H1 (cell line): ENCODE data around the gene LPO. TPM values are rescaled to one million over a fixed set of nuclear protein-coding genes. Genes with fewer than 3 reads are reported as not detected.

Source experiments
- CTCF ChIA-PET: fragments of 300-600 bp; sonication (Branson Sonifier 250); formaldehyde crosslinking; loops from one replicate; lab custom pipeline; 2021; ENCODE audit not compliant: partially characterized antibody; lab: Charles Lee
- POLR2A ChIA-PET: fragments of 300-600 bp; sonication (Branson Sonifier 250); formaldehyde crosslinking; loops from one replicate; lab custom pipeline; 2021; ENCODE audit warnings: inconsistent platforms; ENCODE audit not compliant: partially characterized antibody; lab: Charles Lee
- DNase-seq, 2 experiments: peaks; one replicate each; pipeline versions ENCODE4 v3.0.0 to v3.0.0-alpha.2; 2010 to 2022; ENCODE audit warnings: low spot score in 2 of 2, low read depth in 1 of 2, mixed read lengths in 1 of 2
- FAIRE-seq: peaks from 2 replicates; lab custom pipeline; 2011; peaks lifted over from hg19 to GRCh38; lab: Jason Lieb, UNC
- H2AFZ ChIP-seq: 2 replicates; pipeline ENCODE4 v1.8.1; 2012; ENCODE audit warnings: low read length, inconsistent platforms
- H2AK5ac ChIP-seq: 2 replicates; pipeline ENCODE4 v1.6.1; 2013; ENCODE audit warnings: low read depth, low read length
- H2BK120ac ChIP-seq: replicated peaks from 2 replicates; pipeline ENCODE3; 2013; ENCODE audit warnings: low read depth, low read length, inconsistent platforms
- H2BK12ac ChIP-seq: 2 replicates; pipeline ENCODE4 v1.6.1; 2013; ENCODE audit warnings: low read depth, low read length
- H2BK15ac ChIP-seq: 2 replicates; pipeline ENCODE4 v1.6.1; 2013; ENCODE audit warnings: low read length
- H2BK20ac ChIP-seq: 2 replicates; pipeline ENCODE4 v1.6.1; 2013; ENCODE audit warnings: low read length
- H2BK5ac ChIP-seq: 2 replicates; pipeline ENCODE4 v1.6.1; 2013; ENCODE audit warnings: low read depth, low read length
- H3K14ac ChIP-seq: 2 replicates; pipeline ENCODE4 v1.6.1; 2013; ENCODE audit warnings: inconsistent platforms; ENCODE audit not compliant: insufficient read length
- H3K18ac ChIP-seq: 2 replicates; pipeline ENCODE4 v1.6.1; 2013; ENCODE audit warnings: low read length; ENCODE audit errors: extremely low read depth
- H3K23ac ChIP-seq: 2 replicates; pipeline ENCODE4 v1.6.1; 2013; ENCODE audit warnings: inconsistent platforms; ENCODE audit not compliant: insufficient read length
- H3K23me2 ChIP-seq: 2 replicates; pipeline ENCODE4 v1.6.1; 2013; ENCODE audit warnings: low read depth, low read length
- H3K27ac ChIP-seq: 2 replicates; pipeline ENCODE4 v1.6.1; 2011; ENCODE audit warnings: low read depth, low read length, inconsistent platforms
- H3K27me3 ChIP-seq, 4 experiments: replicated peaks in 1 of 4; 1 replicate in 1 of 4; 2 replicates in 3 of 4; pipeline versions ENCODE4 v1.6.1 to v1.8.1; 2011 to 2013; ENCODE audit warnings: low read length in 3 of 4, mild to moderate bottlenecking in 3 of 4, inconsistent platforms in 2 of 4, mixed read lengths in 2 of 4, moderate library complexity in 1 of 4; ENCODE audit not compliant: control insufficient read depth in 3 of 4, insufficient read depth in 3 of 4; ENCODE audit errors: extremely low read depth in 1 of 4
- H3K36me3 ChIP-seq, 4 experiments: 2 replicates each; pipeline versions ENCODE4 v1.6.1 to v1.8.1; 2011 to 2013; ENCODE audit warnings: mild to moderate bottlenecking in 4 of 4, low read length in 3 of 4, moderate library complexity in 2 of 4, control low read depth in 1 of 4, inconsistent platforms in 1 of 4; ENCODE audit not compliant: insufficient read depth in 4 of 4, control insufficient read depth in 2 of 4
- H3K4ac ChIP-seq: replicated peaks from 2 replicates; pipeline ENCODE3; 2013; ENCODE audit warnings: low read length, low read depth, mixed read lengths, inconsistent platforms; ENCODE audit not compliant: insufficient read length
- H3K4me1 ChIP-seq, 4 experiments: replicated peaks in 1 of 4; 1 replicate in 1 of 4; 2 replicates in 3 of 4; pipeline versions ENCODE4 v1.6.1 to v1.8.1; 2011 to 2013; ENCODE audit warnings: low read length in 3 of 4, inconsistent platforms in 2 of 4, mixed read lengths in 1 of 4; ENCODE audit not compliant: insufficient read depth in 4 of 4, control insufficient read depth in 3 of 4
- H3K4me2 ChIP-seq, 2 experiments: 2 replicates each; pipeline versions ENCODE4 v1.6.1 to v1.8.1; 2011 to 2013; ENCODE audit warnings: low read depth in 2 of 2, low read length in 2 of 2, control low read depth in 1 of 2, inconsistent platforms in 1 of 2, mild to moderate bottlenecking in 1 of 2; ENCODE audit not compliant: insufficient read depth in 1 of 2
- H3K4me3 ChIP-seq, 4 experiments: fragments of 200-600, 300-600 bp in 1 of 4; sonication (generic), shearing (Covaris generic), sonication (Bioruptor Twin) in 1 of 4; 2 replicates each; pipeline versions ENCODE4 v1.5.1 to v1.8.1; 2011 to 2016; ENCODE audit warnings: low read length in 4 of 4, low read depth in 3 of 4, control low read depth in 2 of 4, inconsistent platforms in 2 of 4, mild to moderate bottlenecking in 2 of 4, mixed read lengths in 1 of 4, moderate library complexity in 1 of 4; ENCODE audit not compliant: insufficient read depth in 2 of 4; ENCODE audit errors: extremely low read depth in 1 of 4
- H3K56ac ChIP-seq: replicated peaks from 2 replicates; pipeline ENCODE3; 2013; ENCODE audit warnings: low read depth, mild to moderate bottlenecking, mixed read lengths, low read length, inconsistent platforms; ENCODE audit not compliant: insufficient read length
- H3K79me1 ChIP-seq: 2 replicates; pipeline ENCODE4 v1.6.1; 2013; ENCODE audit warnings: low read depth, low read length, control low read depth
- H3K79me2 ChIP-seq, 2 experiments: 2 replicates each; pipeline versions ENCODE4 v1.6.1 to v1.8.1; 2012 to 2013; ENCODE audit warnings: low read length in 2 of 2, mild to moderate bottlenecking in 2 of 2, inconsistent platforms in 1 of 2; ENCODE audit not compliant: insufficient read depth in 2 of 2, control insufficient read depth in 1 of 2
- H3K9ac ChIP-seq, 4 experiments: replicated peaks in 1 of 4; 1 replicate in 1 of 4; 2 replicates in 3 of 4; pipeline versions ENCODE4 v1.6.1 to v1.8.1; 2011 to 2013; ENCODE audit warnings: low read depth in 3 of 4, low read length in 3 of 4, control low read depth in 2 of 4, mild to moderate bottlenecking in 2 of 4, moderate library complexity in 2 of 4, inconsistent platforms in 1 of 4; ENCODE audit errors: extremely low read depth in 1 of 4
- H3K9me3 ChIP-seq, 2 experiments: 2 replicates each; pipeline versions ENCODE4 v1.6.1 to v1.8.1; 2012 to 2013; ENCODE audit warnings: mild to moderate bottlenecking in 2 of 2, moderate library complexity in 2 of 2, control low read depth in 1 of 2, inconsistent platforms in 1 of 2, low read depth in 1 of 2, low read length in 1 of 2, mixed read lengths in 1 of 2; ENCODE audit not compliant: insufficient read depth in 2 of 2
- H4K20me1 ChIP-seq, 2 experiments: replicated peaks in 1 of 2; 2 replicates each; pipeline versions ENCODE3 to v1.8.1; 2011 to 2013; ENCODE audit warnings: inconsistent platforms in 2 of 2, low read length in 2 of 2, mild to moderate bottlenecking in 1 of 2; ENCODE audit not compliant: insufficient read depth in 2 of 2, control insufficient read depth in 1 of 2
- H4K5ac ChIP-seq: 2 replicates; pipeline ENCODE4 v1.6.1; 2013; ENCODE audit warnings: low read length, low read depth, mixed read lengths, inconsistent platforms; ENCODE audit not compliant: insufficient read length
- H4K8ac ChIP-seq: 2 replicates; pipeline ENCODE4 v1.8.0; 2013; ENCODE audit warnings: mild to moderate bottlenecking, moderate library complexity, low read length, inconsistent platforms; ENCODE audit not compliant: insufficient read depth; ENCODE audit errors: extremely low read depth
- H4K91ac ChIP-seq: replicated peaks from 2 replicates; pipeline ENCODE3; 2013; ENCODE audit warnings: low read length, mixed read lengths, inconsistent platforms; ENCODE audit not compliant: insufficient read length
- BACH1 ChIP-seq: IDR thresholded peaks from 2 replicates; pipeline ENCODE4 v1.6.1; 2012; ENCODE audit warnings: low read length, improper control_type of control experiment
- CHD1 ChIP-seq: IDR thresholded peaks from 2 replicates; pipeline ENCODE4 v1.6.1; 2012; ENCODE audit warnings: low read depth, low read length, improper control_type of control experiment
- EZH2 ChIP-seq: fragments of 200-600 bp; sonication (generic); IDR thresholded peaks from 2 replicates; pipeline ENCODE4 v1.7.1; 2012; ENCODE audit warnings: low read depth, mild to moderate bottlenecking, moderate library complexity, low read length, inconsistent platforms; ENCODE audit not compliant: severe bottlenecking
- SIX5 ChIP-seq: IDR thresholded peaks from 2 replicates; pipeline ENCODE4 v1.6.1; 2011; ENCODE audit warnings: mild to moderate bottlenecking, low read depth, low read length
- SP1 ChIP-seq: IDR thresholded peaks from 2 replicates; pipeline ENCODE4 v1.6.1; 2011; ENCODE audit warnings: low read depth, low read length
- WGBS, 2 experiments: shearing (Covaris generic) in 1 of 2; methylation state at CpG; one replicate each; pipeline versions ENCODE4 v1.1.6 to v1.1.7; 2013 to 2015; ENCODE audit warnings: low lambda C conversion rate in 2 of 2, mixed read lengths in 2 of 2, inconsistent platforms in 1 of 2, low coverage in 1 of 2, missing lambda C conversion rate in 1 of 2; ENCODE audit not compliant: insufficient replicate concordance in 2 of 2, insufficient coverage in 1 of 2, insufficient read length in 1 of 2; ENCODE audit errors: extremely low coverage in 1 of 2, missing lambda C conversion rate in 1 of 2; 5-methylcytosine and 5-hydroxymethylcytosine counted together
- polyA plus RNA-seq, 7 experiments: library from polyadenylated mRNA; depleted of rRNA in 3 of 7; stranded (reverse) in 5 of 7; unstranded in 2 of 7; fragments of >200 nt in 5 of 7; fragments of 200-250 nt in 2 of 7; gene quantifications; 1 replicate in 5 of 7; 2 replicates in 1 of 7; 4 replicates in 1 of 7; pipeline versions ENCODE4 v1.2.1 to v1.2.3, GENCODE V29; 2011 to 2013; ENCODE audit warnings: missing spikeins in 2 of 7, mixed read lengths in 2 of 7
- total RNA-seq: library from RNA; stranded (reverse); fragmentation: NEBNext Ultra II Directional; extraction: Animal tissue kit (Norgen Biotek cat#: 25700); gene quantifications from 2 replicates; pipeline ENCODE4 v1.2.1, GENCODE V29; 2021
- TF ChIP-seq, protein P1 (sequence below): IDR thresholded peaks from 2 replicates; pipeline ENCODE4 v1.6.1; 2012; ENCODE audit warnings: inconsistent platforms

LPO gene
- total and polyA plus RNA-seq, 2 of the 8 experiments (the other 6 are each of a cell fraction or from before 2014, with no cell fraction given), result 0.38 to 0.52 TPM

DNA sequence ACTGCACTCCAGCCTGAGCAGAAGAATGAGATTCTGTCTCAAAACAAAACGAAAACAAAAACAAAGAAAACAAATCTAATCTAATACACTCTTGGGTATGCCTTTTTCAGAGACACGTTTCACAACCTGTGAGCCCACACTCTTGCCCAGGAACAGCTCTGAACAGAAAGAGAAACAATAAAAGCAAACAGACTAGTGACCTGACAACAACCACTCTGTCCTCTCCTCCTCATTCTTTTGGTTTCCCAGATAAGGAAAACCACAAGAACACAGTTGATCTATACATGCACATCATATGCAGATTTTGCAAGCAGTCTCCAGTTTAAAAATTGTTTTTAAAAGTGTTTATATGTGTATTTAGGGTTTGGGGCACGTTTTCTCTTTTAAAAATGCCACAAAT is 20.6 kb upstream of the LPO start:
- Histone ChIP-seq H3K4me2 (no peak overlapping the region; a peak in 1 of 4 replicates), H3K4me1 (peaks cover 0 to 3% (median 0%) of the 10 kb centered on the region in 4 experiments; a peak in 2 of 7 replicates), H3K18ac (no peak overlapping the region), H2AFZ (no peak overlapping the region), H2BK15ac (no peak overlapping the region), H4K8ac (no peak overlapping the region), H3K79me1 (no peaks in the 10 kb centered on the region), H3K4me3 (no peak overlapping the region), H3K23me2 (peaks cover 5% of the 10 kb centered on the region; the same call in 1 of the 2 replicates), H3K27ac (no peak overlapping the region), H3K36me3 (peaks cover 0 to 4% (median 0%) of the 10 kb centered on the region in 4 experiments; a peak in 1 of 8 replicates), H2BK120ac (no peak overlapping the region), H2BK20ac (no peak overlapping the region), H3K79me2 (no peaks in the 10 kb centered on the region), H3K9ac (no peak overlapping the region), H4K20me1 (no peaks in the 10 kb centered on the region), H3K56ac (no peak overlapping the region), H2BK5ac (no peak overlapping the region), H3K4ac (no peak overlapping the region), H2AK5ac (no peak overlapping the region), H3K27me3 (no peaks in the 10 kb centered on the region), H4K5ac (no peak overlapping the region), H3K23ac (no peak overlapping the region), H4K91ac (no peak overlapping the region), H2BK12ac (no peak overlapping the region), H3K9me3 (no peaks in the 10 kb centered on the region), H3K14ac (no peak overlapping the region)
- DNase-seq (no peak), FAIRE-seq (no peak)
- POLR2A ChIA-PET, result interaction anchor here (1.1 to 2.2 kb wide), 3 partner anchors 8 to 19 kb away, joined by 5 to 7 read pairs (median 6); no protein-coding TSS in a partner anchor
- WGBS, 2 experiments, result 75% methylated on average over 3 of the region's 3 CpGs; no CpG with 5 or more reads in 1 of the 2 experiments
- CTCF ChIA-PET, result interaction anchor here (0.9 to 13.2 kb wide), 2 partner anchors 18 to 32 kb away, joined by 4 to 127 read pairs; no protein-coding TSS in a partner anchor
- no peak for TF ChIP-seq SP1
- TF ChIP-seq, protein P1, sequence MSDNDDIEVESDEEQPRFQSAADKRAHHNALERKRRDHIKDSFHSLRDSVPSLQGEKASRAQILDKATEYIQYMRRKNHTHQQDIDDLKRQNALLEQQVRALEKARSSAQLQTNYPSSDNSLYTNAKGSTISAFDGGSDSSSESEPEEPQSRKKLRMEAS, result no peak
- no peak for TF ChIP-seq SIX5
- no peak for TF ChIP-seq EZH2
- TF ChIP-seq BACH1, result no peak
- TF ChIP-seq CHD1, result no peak
